Tibial artery (tissue), 4 donors: Measurements from ENCODE around the gene ASB15.

Experiments
- DNase-seq, 2 donors: peaks; one replicate each; pipeline ENCODE4 v3.0.0-alpha.2; 2019
- H3K27ac ChIP-seq, 2 donors: fragments of 200-600 bp; sonication (generic) in 1 of 2; 1 replicate in 1 of 2; 2 replicates in 1 of 2; pipeline ENCODE4 v1.5.1; 2018 to 2019; ENCODE audit warnings: mild to moderate bottlenecking in 1 of 2
- H3K27me3 ChIP-seq, 2 donors: fragments of 200-600 bp; sonication (generic) in 1 of 2; one replicate each; pipeline versions ENCODE4 v1.5.1 to v1.6.0; 2016 to 2019
- H3K36me3 ChIP-seq, 3 donors: fragments of 200-600 bp; sonication (generic) in 2 of 3; one replicate each; pipeline ENCODE4 v1.5.1; 2016 to 2019; ENCODE audit warnings: mild to moderate bottlenecking in 2 of 3
- H3K4me1 ChIP-seq, 4 donors: fragments of 200-600 bp; sonication (generic) in 2 of 4; 1 replicate in 3 of 4; 2 replicates in 1 of 4; pipeline ENCODE4 v1.5.1; 2016 to 2019
- H3K4me3 ChIP-seq, 2 donors: fragments of 200-600 bp; sonication (generic) in 1 of 2; 1 replicate in 1 of 2; 2 replicates in 1 of 2; pipeline ENCODE4 v1.5.1; 2018 to 2019; ENCODE audit warnings: mild to moderate bottlenecking in 2 of 2
- H3K9me3 ChIP-seq, 3 donors: fragments of 200-600 bp; sonication (generic) in 1 of 3; one replicate each; pipeline ENCODE4 v1.5.1; 2016 to 2019
- CTCF ChIP-seq, 2 experiments: fragments of 200-600 bp in 1 of 2; fragments of 450-650 bp in 1 of 2; IDR thresholded peaks; one replicate each; pipeline ENCODE4 v1.5.1; 2017 to 2019; ENCODE audit warnings: antibody characterized with exemption in 2 of 2, mild to moderate bottlenecking in 1 of 2, moderate library complexity in 1 of 2
- intact Hi-C: fragments of 100-400 bp; cut with DNase I; formaldehyde crosslinking; loops from one replicate; pipeline ENCODE4 v1.15.0; 2023; ENCODE audit warnings: low total_unique reads

ASB15 gene

GRCh38 chr7:123658023-123658422 is 56.4 kb downstream of the ASB15 start:
- H3K27me3 ChIP-seq = peaks cover 0 to 6% of the 10 kb centered on the region in 2 donors
- TF ChIP-seq CTCF (IDR thresholded peaks at IDR 0.05) = no peak

GRCh38 chr7:123660514-123661354 is 59.1 kb downstream of the ASB15 start:
- Histone ChIP-seq H3K9me3 (no peaks in the 10 kb centered on the region), H3K36me3 (no peaks in the 10 kb centered on the region), H3K4me3 (no peak overlapping the region), H3K27ac (no peak overlapping the region), H3K4me1 (no peaks in the 10 kb centered on the region), H3K27me3 (peaks cover 0 to 6% of the 10 kb centered on the region in 2 donors)
- intact Hi-C loops = no loop called here
- no peak for TF ChIP-seq CTCF (IDR thresholded peaks at IDR 0.05)
- no peak for DNase-seq

More at GRCh38 chr7:123658023-123658422, 56.4 kb downstream of the ASB15 start:
- no peak for DNase-seq
- H3K27ac ChIP-seq = no peak overlapping the region
- H3K36me3 ChIP-seq = no peaks in the 10 kb centered on the region
- no peak overlapping the region for H3K4me3 ChIP-seq
- no peaks in the 10 kb centered on the region for H3K9me3 ChIP-seq
- no peaks in the 10 kb centered on the region for H3K4me1 ChIP-seq
- intact Hi-C loops = no loop called here

GRCh38 chr7:123661765-123662164 is 60.1 kb downstream of the ASB15 start:
- Histone ChIP-seq H3K27me3 (peaks cover 0 to 6% of the 10 kb centered on the region in 2 donors), H3K4me1 (no peaks in the 10 kb centered on the region), H3K36me3 (no peaks in the 10 kb centered on the region), H3K27ac (no peak overlapping the region), H3K4me3 (no peak overlapping the region), H3K9me3 (no peaks in the 10 kb centered on the region)
- no peak for DNase-seq
- intact Hi-C loops = no loop called here
- TF ChIP-seq CTCF (IDR thresholded peaks at IDR 0.05) = no peak

GRCh38 chr7:123662293-123662692 is 60.7 kb downstream of the ASB15 start:
- no peak for DNase-seq
- H3K4me1 ChIP-seq = no peaks in the 10 kb centered on the region
- no peak overlapping the region for H3K27ac ChIP-seq
- H3K4me3 ChIP-seq = no peak overlapping the region
- peaks cover 0 to 6% of the 10 kb centered on the region in 2 donors for H3K27me3 ChIP-seq
- intact Hi-C loops = no loop called here
- no peaks in the 10 kb centered on the region for H3K36me3 ChIP-seq
- no peaks in the 10 kb centered on the region for H3K9me3 ChIP-seq
- TF ChIP-seq CTCF (IDR thresholded peaks at IDR 0.05) = no peak

GRCh38 chr7:123662755-123663154 is 61.1 kb downstream of the ASB15 start:
- Histone ChIP-seq H3K27me3 (peaks cover 0 to 6% of the 10 kb centered on the region in 2 donors), H3K27ac (no peak overlapping the region), H3K9me3 (no peaks in the 10 kb centered on the region), H3K36me3 (no peaks in the 10 kb centered on the region), H3K4me3 (no peak overlapping the region), H3K4me1 (no peaks in the 10 kb centered on the region)
- DNase-seq = no peak
- intact Hi-C loops = no loop called here
- TF ChIP-seq CTCF (IDR thresholded peaks at IDR 0.05) = no peak
